GM21528 (cell line): Measurements from ENCODE around the gene MTSS2.
"Not testable (repeated sequence)": the region's sequence is repeated elsewhere in the genome, so short reads cannot be mapped to it uniquely, and the experiment has no call there.

Source experiments
- ATAC-seq: cut with Tn5 transposase; IDR thresholded peaks from one replicate; pipeline ENCODE4 v1.9.1; 2021; ENCODE audit warnings: mild to moderate bottlenecking, moderate library complexity; ENCODE audit not compliant: unreplicated experiment, low FRiP score

MTSS2 gene

DNA sequence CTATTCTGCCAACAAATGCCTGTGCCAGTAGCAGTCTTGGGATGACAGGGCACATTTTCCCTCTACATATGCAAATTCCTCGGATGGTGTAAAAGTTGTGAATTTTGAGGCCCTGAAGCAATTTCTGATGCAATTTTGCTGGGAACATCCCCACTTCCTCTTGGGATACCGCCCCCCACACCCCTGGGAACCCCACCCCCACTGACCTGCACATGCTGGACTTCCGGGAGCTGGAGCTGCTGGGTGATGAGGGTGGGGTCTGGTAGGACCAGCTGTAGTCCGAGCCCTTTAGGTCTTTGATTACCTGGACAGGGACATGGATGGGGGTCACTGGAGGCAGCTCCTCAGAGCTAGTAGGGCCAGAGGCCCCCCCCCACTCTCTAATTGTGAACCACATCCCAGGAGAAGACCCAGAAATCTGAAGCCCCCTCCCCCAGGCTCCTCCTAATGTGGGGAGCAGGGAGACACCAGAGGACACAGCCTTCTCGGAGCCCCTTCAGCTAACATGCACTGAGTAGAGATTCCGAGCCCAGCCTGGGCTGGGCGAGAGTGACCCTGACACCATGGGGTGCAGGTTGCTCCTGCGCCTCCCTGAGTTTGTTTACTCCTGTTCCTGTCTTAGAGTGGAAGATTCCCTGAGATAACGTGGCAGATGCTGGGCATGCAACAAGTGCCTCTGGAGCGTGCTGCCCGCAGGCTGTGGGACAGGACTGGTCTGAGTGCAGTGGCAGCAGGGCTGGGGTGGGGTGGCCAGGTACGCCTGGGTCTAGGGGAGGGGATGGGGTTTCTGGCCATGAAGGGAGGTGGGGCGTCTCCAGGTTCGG, 9.0 kb downstream of the MTSS2 start:
- ATAC-seq: no peak

DNA sequence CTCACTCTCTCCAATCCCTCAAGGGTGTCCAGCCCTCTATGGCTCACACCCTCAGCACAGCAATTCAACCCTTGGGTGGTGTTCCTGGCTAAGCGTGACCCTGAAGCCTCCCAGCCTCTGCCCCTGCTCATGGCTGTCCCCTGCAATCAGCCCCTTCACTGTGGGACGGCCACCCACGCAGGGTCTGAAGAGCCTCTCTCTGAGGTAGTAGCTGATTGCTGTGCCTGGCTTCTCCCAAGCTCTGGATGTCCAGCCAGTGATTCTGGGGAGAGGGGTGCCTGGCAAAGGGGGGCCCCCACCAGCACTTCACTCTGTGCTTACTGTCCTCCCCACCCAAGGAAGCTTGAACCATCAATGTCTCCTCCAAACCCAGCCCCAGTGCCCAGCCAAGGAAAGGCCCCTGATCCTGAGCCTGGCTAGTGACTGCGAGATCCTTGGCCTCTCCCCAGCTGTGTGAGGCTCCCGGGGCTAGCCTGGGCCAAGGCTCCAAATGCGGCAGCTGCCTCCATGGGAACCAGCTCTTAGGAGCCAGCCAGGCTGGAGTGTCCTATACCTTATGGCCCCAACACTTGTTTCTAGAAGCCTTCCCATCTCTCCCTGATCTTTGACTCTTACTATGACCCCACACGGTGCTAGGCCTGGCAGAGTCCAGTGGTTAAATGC, 9.9 kb downstream of the MTSS2 start:
- ATAC-seq: no peak

DNA sequence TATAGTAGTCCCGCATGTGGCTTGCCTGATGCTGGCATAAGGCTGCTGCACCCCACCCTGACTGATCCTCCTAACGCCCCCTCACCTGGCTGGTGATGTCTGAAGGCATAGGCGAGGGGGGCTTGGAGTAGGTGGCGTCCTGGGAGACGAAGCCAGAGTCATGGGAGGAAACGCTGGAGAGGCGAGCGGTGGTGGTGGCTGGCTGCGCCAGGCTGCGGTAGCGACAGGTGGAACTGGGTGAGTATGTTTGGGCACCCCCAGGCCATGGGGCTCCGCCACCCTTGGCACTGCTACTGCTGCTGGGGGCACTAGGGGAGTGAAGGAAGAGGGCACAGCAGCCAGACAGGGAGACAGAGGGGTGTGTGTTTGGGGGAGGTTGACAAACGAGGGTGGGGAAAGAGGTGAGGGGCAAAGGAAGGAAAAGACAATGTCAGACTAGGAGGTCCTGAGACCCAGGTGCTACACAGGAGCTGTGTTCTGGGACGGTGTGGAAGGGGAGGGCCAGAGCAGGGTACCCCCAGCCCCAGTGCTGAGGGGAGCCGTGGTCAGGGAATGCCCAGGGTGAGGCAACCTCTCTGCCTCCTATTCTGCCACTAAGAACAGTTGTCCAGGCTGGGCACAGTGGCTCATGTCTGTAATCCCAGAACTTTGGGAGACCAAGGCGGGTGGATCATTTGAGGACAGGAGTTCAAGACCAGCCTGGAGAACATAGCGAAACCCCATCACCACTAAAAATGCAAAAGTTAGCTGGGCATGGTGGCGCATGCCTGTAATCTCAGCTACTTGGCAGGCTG, 11.4 kb downstream of the MTSS2 start:
- no peak for ATAC-seq

DNA sequence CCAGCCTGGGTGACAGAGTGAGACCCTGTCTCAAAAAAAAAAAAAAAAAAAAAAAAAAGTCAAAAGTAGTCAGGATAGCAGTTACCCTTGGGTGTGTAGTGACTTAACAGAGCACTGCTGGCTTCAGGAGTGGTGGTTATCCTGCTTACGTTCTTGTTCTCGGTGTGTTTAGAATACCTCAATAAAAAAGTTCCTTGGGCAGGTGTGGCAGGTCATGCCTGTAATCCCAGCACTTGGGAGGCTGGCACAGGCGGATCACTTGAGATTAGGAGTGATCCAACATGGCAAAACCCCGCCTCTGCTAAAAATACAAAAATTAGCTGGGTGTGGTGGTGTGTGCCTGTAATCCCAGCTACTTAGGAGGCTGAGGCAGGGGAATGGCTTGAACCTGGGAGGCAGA, 14.9 kb downstream of the MTSS2 start:
- ATAC-seq: not testable (repeated sequence)

DNA sequence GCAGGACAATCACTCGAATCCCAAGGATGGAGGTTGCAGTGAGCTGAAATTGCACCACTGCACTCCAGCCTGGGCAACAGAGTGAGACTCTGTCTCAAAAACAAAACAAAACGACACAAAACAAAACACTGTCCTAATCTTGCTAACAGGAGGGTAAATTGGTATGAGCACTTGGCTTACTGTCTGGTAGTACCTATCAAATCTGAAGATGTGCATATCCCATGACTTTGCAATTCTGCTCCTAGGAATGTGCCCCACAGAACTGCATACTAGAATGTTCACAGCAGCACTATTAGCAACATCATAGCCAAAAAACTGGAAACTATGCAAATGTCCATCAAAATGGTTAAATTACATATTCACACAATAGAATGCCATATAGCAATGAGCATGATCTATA, 15.7 kb downstream of the MTSS2 start:
- no peak for ATAC-seq

DNA sequence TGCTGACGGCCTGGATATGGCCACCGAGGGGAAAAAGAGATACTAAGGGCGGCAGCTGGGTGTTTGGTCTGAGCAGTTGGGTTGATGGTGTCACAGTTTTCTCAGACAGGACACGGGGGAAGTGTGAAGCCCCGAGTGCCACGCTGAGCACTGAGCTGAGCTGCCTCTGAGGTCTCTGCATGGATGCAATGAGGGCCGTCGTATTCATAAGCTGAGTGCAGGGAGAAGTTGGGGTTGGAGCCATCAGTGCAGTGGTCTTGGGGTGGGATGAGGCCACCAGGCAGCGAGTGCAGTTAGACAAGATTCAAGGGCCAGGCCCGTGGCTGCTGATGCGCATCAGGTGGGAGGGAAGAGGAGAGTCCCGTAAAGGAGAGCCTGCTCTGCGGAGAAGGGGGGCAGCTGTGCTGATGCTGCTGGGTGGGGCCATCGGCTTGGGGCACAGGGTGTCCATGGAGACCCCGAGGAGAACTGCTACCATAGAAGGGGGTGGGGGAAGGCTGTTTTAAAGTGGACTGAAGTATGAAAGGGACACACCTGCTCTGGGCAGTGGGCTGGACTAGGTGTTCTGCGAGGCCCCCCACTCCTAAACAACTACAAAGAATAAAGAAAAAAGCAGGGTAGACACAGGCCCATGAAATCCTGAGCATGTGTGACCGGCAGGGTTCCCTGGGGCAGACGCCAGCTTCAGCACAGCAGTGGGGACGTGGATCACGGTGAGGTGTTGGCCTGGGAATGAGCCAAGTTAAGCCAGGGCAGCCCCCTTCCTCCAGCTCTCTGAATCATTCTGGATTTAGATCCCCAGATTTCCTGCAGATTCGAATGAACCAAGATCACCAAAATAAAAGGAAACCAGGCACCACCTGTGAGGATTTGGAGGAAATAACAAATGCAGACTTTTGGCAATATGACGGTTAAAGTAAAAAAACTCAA, 19.8 kb downstream of the MTSS2 start:
- ATAC-seq: no peak

DNA sequence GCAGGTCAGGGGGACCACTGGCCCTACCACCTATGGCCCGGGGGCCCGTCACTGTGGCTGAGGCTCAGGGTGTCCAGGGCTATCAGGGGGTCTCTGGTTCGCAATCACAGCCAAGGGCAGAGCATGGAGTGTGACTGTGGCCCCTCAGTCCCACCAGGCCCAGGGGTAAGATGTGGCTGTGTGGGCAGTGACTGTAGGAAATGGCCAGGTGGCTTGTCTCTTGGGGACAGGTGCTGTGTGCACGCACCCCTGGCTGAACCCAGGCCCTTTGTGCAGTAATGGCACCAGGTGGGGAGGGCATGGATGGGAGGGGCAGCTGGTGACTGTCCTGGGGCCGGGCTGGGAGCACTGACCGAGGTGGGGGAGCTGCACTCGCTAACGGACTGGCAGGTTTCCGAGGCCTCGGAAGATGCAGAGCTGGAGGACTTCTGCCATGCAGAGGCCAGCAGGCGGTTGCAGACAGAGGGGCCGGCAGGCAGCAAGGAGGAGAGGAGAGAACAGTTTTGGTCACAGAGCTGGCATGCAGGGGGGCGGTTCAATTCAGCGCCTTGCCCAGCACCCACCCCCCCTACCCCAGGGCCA, 20.6 kb downstream of the MTSS2 start:
- ATAC-seq: no peak

GRCh38 chr16:70664325-70665112, 21.3 kb downstream of the MTSS2 start:
- no peak for ATAC-seq

DNA sequence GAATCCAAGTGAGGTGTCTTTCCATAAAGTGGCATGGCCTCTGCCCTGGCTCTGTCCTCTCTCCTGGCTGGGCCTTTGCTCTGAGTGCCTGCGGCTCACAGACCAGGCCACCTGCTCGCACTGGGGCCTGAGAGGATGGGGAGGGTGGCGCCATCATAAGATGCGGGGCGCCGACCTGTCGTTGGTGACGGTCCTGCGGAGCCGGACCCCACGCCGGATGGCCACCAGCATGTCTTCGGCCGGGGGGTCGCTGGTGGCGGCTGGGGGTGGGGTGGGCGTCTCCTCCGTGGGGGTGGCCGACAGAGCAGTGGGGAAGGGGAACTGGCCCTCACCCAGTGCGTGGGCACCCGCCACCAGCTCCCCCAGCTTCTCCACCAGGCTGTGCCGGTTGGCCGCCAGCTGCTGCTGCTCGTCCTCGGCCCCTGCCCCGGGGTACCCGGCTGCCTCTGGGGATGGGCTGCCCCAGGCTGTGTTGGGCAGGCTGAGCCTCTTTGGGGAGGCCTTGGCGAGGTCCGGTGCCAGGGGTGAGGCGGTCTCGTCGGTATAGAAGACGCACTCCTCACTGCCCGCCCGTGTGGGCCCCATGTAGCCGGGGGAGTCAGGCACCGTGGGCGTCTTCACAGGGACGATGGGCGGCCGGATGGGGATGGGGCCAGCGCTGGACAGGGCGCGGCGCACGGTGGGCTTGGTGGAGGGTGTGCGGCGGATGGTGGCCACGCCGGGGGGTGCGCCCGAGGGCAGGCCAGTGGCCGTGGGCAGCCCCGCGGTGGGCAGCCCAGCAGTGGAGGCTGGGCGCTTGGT, 22.1 kb downstream of the MTSS2 start:
- no peak for ATAC-seq

- no peak for ATAC-seq
These were observed 22.8 kb downstream of the MTSS2 start for GRCh38 chr16:70662991-70663523.

- ATAC-seq: no peak
These were observed 23.8 kb downstream of the MTSS2 start for GRCh38 chr16:70661918-70662641.

- no peak for ATAC-seq
These were observed 24.3 kb downstream of the MTSS2 start for GRCh38 chr16:70661534-70661917.

GRCh38 chr16:70660672-70661350, 25.0 kb downstream of the MTSS2 start:
- no peak for ATAC-seq

DNA sequence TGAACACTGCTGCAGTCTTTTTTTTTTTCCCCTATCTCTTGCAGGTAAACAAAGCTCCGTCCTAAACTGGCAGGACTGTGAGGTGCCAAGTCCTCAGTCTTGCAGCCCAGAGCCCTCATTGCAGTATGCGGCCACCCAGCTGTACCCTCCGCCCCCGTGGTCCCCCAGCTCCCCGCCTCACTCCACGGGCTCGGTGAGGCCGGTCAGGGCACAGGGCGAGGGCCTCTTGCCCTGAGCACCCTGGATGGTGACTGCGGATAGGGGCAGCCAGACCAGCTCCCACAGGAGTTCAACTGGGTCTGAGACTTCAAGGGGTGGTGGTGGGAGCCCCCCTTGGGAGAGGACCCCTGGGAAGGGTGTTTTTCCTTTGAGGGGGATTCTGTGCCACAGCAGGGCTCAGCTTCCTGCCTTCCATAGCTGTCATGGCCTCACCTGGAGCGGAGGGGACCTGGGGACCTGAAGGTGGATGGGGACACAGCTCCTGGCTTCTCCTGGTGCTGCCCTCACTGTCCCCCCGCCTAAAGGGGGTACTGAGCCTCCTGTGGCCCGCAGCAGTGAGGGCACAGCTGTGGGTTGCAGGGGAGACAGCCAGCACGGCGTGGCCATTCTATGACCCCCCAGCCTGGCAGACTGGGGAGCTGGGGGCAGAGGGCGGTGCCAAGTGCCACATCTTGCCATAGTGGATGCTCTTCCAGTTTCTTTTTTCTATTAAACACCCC, 25.7 kb downstream of the MTSS2 start:
- ATAC-seq: no peak

DNA sequence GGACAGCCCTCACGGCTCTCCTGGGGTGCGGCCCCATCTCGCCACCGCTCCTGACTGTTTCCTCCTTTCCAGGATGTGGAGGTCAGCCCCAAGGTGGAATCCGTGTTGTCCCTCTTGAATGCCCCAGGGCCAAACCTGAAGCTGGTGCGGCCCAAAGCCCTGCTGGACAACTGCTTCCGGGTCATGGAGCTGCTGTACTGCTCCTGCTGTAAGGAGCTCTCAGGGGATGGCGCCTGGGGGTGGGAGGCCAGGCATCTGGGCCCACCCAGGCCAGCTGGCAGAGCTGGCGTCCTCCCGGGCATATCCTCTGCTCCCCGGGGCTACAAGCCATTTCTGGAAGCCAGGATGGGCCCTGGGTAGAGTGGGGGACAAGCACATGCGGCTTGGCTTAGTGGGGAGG, 26.3 kb downstream of the MTSS2 start:
- ATAC-seq: no peak

DNA sequence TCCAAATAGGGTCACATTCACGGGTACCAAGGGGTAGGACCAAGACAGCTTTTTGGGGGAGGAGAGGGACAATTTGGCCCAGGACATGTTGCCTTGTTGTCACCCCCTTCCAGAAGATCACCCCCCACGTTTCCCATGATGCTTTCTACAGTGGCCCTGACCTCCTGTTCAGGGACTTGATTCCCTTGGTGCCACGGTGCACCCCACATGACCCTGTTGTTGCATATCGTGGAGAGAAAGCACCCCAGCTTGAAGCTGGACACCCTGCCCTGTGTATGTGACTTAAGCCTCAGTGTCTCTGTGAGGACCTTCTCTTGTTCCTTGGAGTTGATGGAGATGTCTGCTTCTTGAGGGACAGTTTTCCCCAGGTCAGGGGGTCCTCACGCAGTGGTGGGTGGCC, 26.9 kb downstream of the MTSS2 start:
- no peak for ATAC-seq
